HEK293 (cell line): ENCODE measurements around the gene TKT.

Experiments
- AEBP2 ChIP-seq: fragments of 450-650 bp; formaldehyde crosslinking; IDR thresholded peaks from 2 replicates; pipeline ENCODE4 v1.5.1; 2016; ENCODE audit warnings: missing biosample characterization, missing genetic modification characterization, borderline replicate concordance
- INSM2 ChIP-seq: fragments of 450-650 bp; formaldehyde crosslinking; IDR thresholded peaks from 2 replicates; pipeline ENCODE4 v1.5.1; 2016; ENCODE audit warnings: missing biosample characterization, missing genetic modification characterization
- PRDM1 ChIP-seq: fragments of 450-650 bp; formaldehyde crosslinking; IDR thresholded peaks from 2 replicates; pipeline ENCODE4; 2016; ENCODE audit warnings: missing biosample characterization, missing genetic modification characterization
- ZBTB20 ChIP-seq: fragments of 450-650 bp; formaldehyde crosslinking; IDR thresholded peaks from 2 replicates; pipeline ENCODE4 v1.5.1; 2016; ENCODE audit warnings: missing biosample characterization, missing genetic modification characterization
- ZBTB7A ChIP-seq: fragments of 450-650 bp; formaldehyde crosslinking; IDR thresholded peaks from 2 replicates; pipeline ENCODE4 v1.5.1; 2016; ENCODE audit warnings: low read depth, missing biosample characterization, missing genetic modification characterization
- ZNF16 ChIP-seq: fragments of 450-650 bp; formaldehyde crosslinking; IDR thresholded peaks from 2 replicates; pipeline ENCODE4 v1.5.1; 2016; ENCODE audit warnings: low read depth, missing biosample characterization, missing genetic modification characterization
- ZNF2 ChIP-seq: fragments of 450-650 bp; formaldehyde crosslinking; IDR thresholded peaks from 2 replicates; pipeline ENCODE4 v1.5.1; 2016; ENCODE audit warnings: missing biosample characterization, missing genetic modification characterization
- ZNF221 ChIP-seq: fragments of 450-650 bp; formaldehyde crosslinking; IDR thresholded peaks from 2 replicates; pipeline ENCODE4 v1.5.1; 2017; ENCODE audit warnings: missing biosample characterization, missing genetic modification characterization, borderline replicate concordance
- ZNF248 ChIP-seq: fragments of 450-650 bp; formaldehyde crosslinking; IDR thresholded peaks from 2 replicates; pipeline ENCODE4 v1.5.1; 2017; ENCODE audit warnings: missing biosample characterization, missing genetic modification characterization
- ZNF274 ChIP-seq, 2 experiments: fragments of 200-500 bp in 1 of 2; fragments of 450-650 bp in 1 of 2; sonication (Bioruptor generic) in 1 of 2; formaldehyde crosslinking in 1 of 2; IDR thresholded peaks; 2 replicates each; pipeline versions ENCODE4 v1.5.1 to v1.6.1; 2014 to 2016; ENCODE audit warnings: borderline replicate concordance in 1 of 2, inconsistent platforms in 1 of 2, low read length in 1 of 2, missing biosample characterization in 1 of 2, missing genetic modification characterization in 1 of 2
- ZNF362 ChIP-seq: fragments of 450-650 bp; formaldehyde crosslinking; IDR thresholded peaks from 2 replicates; pipeline ENCODE4 v1.5.1; 2016; ENCODE audit warnings: missing biosample characterization, missing genetic modification characterization
- ZNF394 ChIP-seq: fragments of 450-650 bp; formaldehyde crosslinking; IDR thresholded peaks from 2 replicates; pipeline ENCODE4 v1.5.1; 2016; ENCODE audit warnings: missing biosample characterization, missing genetic modification characterization, mild to moderate bottlenecking, moderate library complexity, borderline replicate concordance
- ZNF433 ChIP-seq: fragments of 450-650 bp; formaldehyde crosslinking; IDR thresholded peaks from 2 replicates; pipeline ENCODE4 v1.5.1; 2016; ENCODE audit warnings: missing biosample characterization, missing genetic modification characterization, low read depth
- ZNF514 ChIP-seq: fragments of 450-650 bp; formaldehyde crosslinking; IDR thresholded peaks from 2 replicates; pipeline ENCODE4 v1.5.1; 2016; ENCODE audit warnings: missing biosample characterization, missing genetic modification characterization
- ZNF530 ChIP-seq: fragments of 450-650 bp; formaldehyde crosslinking; IDR thresholded peaks from 2 replicates; pipeline ENCODE4 v1.5.1; 2016; ENCODE audit warnings: low read depth, missing biosample characterization, missing genetic modification characterization
- ZNF544 ChIP-seq: fragments of 450-650 bp; formaldehyde crosslinking; IDR thresholded peaks from 2 replicates; pipeline ENCODE4 v1.5.0; 2017; ENCODE audit warnings: missing biosample characterization, missing genetic modification characterization
- ZNF560 ChIP-seq: fragments of 450-650 bp; formaldehyde crosslinking; IDR thresholded peaks from 2 replicates; pipeline ENCODE4 v1.5.1; 2017; ENCODE audit warnings: missing biosample characterization, missing genetic modification characterization, borderline replicate concordance
- ZNF664 ChIP-seq: fragments of 450-650 bp; formaldehyde crosslinking; IDR thresholded peaks from 2 replicates; pipeline ENCODE4 v1.5.1; 2016; ENCODE audit warnings: missing biosample characterization, missing genetic modification characterization
- TF ChIP-seq, protein P1 (sequence below): fragments of 450-650 bp; formaldehyde crosslinking; IDR thresholded peaks from 2 replicates; pipeline ENCODE4 v1.5.1; 2017; ENCODE audit warnings: missing biosample characterization, missing genetic modification characterization
- TF ChIP-seq, protein P2 (sequence below): fragments of 450-650 bp; formaldehyde crosslinking; IDR thresholded peaks from 2 replicates; pipeline ENCODE4 v1.5.0; 2017; ENCODE audit warnings: missing biosample characterization, missing genetic modification characterization, borderline replicate concordance
- TF ChIP-seq, protein P3 (sequence below): fragments of 450-650 bp; formaldehyde crosslinking; IDR thresholded peaks from 2 replicates; pipeline ENCODE4 v1.5.1; 2016; ENCODE audit warnings: missing biosample characterization, missing genetic modification characterization
- TF ChIP-seq, protein P4 (sequence below): fragments of 450-650 bp; formaldehyde crosslinking; conservative IDR thresholded peaks from 2 replicates; pipeline ENCODE4 v1.5.1; 2016; ENCODE audit warnings: low read depth, missing biosample characterization, missing genetic modification characterization

Gene TKT

DNA sequence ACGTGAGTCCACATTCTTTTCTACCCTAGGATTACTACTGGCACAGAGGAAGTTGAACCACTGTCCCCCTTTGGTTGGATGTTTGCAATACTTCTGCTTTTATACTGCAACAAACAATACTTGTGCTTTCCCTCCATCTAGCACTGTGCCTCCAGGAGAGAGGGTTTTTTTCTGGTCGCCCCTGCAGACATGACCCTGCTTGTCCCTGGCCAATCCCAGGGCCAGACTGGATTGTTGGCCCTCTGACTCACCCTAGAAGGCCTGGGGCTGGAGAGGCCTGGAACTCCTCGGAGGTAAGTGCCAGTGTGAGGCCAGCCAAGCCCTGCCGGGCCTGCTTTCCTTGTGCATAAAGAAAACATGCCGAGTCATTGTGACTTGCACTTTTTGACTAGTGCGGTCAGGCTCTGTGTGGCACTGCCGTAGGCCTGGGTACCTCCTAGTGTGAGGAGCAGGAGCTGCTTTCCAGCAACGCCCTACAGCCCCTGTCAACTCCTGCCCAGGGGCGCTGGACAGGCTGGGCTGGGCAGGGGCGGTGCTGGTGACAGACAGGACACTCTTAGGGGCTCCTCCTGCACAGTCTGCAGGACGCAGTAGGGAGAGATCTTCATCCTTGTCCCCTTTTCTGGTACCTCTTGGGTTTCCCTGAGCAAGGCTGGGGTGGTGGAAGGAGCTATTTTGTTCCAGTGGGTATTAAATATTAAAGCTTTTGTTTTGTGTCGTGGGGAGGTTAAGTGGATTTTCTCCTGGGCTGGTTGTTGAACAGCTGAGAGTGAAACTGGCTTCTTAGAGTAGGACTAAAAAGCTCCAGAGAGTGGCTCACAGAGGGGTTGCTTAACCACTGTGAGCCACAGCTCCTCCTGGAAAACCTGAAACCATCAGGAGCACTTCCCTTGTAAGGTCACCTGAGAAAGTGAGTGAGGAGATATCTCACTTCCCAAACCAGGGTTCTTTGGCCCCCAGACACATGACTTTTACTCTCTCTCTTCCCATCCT lies 14.4 kb upstream of the TKT start (continued):
- no peak for TF ChIP-seq ZNF530 (tag by site-specific recombination)
- peak; percentile 82 for TF ChIP-seq PRDM1 (tag by site-specific recombination)
- TF ChIP-seq, protein P1, sequence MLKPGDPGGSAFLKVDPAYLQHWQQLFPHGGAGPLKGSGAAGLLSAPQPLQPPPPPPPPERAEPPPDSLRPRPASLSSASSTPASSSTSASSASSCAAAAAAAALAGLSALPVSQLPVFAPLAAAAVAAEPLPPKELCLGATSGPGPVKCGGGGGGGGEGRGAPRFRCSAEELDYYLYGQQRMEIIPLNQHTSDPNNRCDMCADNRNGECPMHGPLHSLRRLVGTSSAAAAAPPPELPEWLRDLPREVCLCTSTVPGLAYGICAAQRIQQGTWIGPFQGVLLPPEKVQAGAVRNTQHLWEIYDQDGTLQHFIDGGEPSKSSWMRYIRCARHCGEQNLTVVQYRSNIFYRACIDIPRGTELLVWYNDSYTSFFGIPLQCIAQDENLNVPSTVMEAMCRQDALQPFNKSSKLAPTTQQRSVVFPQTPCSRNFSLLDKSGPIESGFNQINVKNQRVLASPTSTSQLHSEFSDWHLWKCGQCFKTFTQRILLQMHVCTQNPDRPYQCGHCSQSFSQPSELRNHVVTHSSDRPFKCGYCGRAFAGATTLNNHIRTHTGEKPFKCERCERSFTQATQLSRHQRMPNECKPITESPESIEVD (tag by site-specific recombination), result no peak
- TF ChIP-seq INSM2, result no peak
- TF ChIP-seq AEBP2 (tag by site-specific recombination), result no peak
- TF ChIP-seq ZNF514, result no peak
- TF ChIP-seq, protein P2, sequence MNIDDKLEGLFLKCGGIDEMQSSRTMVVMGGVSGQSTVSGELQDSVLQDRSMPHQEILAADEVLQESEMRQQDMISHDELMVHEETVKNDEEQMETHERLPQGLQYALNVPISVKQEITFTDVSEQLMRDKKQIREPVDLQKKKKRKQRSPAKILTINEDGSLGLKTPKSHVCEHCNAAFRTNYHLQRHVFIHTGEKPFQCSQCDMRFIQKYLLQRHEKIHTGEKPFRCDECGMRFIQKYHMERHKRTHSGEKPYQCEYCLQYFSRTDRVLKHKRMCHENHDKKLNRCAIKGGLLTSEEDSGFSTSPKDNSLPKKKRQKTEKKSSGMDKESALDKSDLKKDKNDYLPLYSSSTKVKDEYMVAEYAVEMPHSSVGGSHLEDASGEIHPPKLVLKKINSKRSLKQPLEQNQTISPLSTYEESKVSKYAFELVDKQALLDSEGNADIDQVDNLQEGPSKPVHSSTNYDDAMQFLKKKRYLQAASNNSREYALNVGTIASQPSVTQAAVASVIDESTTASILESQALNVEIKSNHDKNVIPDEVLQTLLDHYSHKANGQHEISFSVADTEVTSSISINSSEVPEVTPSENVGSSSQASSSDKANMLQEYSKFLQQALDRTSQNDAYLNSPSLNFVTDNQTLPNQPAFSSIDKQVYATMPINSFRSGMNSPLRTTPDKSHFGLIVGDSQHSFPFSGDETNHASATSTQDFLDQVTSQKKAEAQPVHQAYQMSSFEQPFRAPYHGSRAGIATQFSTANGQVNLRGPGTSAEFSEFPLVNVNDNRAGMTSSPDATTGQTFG (tag by site-specific recombination), result no peak
- no peak for TF ChIP-seq ZNF664
- TF ChIP-seq ZBTB7A (tag by site-specific recombination), result no peak
- TF ChIP-seq ZNF362 (tag by site-specific recombination), result 0 out of 2 replicates have a peak, but pooled peaks have one; percentile 65
- TF ChIP-seq, protein P3, sequence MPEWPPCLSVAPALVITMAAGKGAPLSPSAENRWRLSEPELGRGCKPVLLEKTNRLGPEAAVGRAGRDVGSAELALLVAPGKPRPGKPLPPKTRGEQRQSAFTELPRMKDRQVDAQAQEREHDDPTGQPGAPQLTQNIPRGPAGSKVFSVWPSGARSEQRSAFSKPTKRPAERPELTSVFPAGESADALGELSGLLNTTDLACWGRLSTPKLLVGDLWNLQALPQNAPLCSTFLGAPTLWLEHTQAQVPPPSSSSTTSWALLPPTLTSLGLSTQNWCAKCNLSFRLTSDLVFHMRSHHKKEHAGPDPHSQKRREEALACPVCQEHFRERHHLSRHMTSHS (tag by site-specific recombination), result no peak
- peak; percentile 63 for TF ChIP-seq ZBTB20 (tag by site-specific recombination)
- no peak for TF ChIP-seq ZNF2 (tag by site-specific recombination)
- TF ChIP-seq ZNF394 (tag by site-specific recombination), result no peak
- no peak for TF ChIP-seq ZNF221 (tag by site-specific recombination)
- no peak for TF ChIP-seq ZNF16
- no peak for TF ChIP-seq ZNF560 (tag by site-specific recombination)
- TF ChIP-seq ZNF544 (tag by site-specific recombination), result no peak
- TF ChIP-seq ZNF274 (IDR thresholded peaks at IDR 0.05; ENCODE audit: low read length), result no peak
- TF ChIP-seq ZNF274 (tag by site-specific recombination; IDR thresholded peaks at IDR 0.05; ENCODE audit: borderline replicate concordance), result no peak
- no peak for TF ChIP-seq ZNF248 (tag by site-specific recombination)
- TF ChIP-seq, protein P4, sequence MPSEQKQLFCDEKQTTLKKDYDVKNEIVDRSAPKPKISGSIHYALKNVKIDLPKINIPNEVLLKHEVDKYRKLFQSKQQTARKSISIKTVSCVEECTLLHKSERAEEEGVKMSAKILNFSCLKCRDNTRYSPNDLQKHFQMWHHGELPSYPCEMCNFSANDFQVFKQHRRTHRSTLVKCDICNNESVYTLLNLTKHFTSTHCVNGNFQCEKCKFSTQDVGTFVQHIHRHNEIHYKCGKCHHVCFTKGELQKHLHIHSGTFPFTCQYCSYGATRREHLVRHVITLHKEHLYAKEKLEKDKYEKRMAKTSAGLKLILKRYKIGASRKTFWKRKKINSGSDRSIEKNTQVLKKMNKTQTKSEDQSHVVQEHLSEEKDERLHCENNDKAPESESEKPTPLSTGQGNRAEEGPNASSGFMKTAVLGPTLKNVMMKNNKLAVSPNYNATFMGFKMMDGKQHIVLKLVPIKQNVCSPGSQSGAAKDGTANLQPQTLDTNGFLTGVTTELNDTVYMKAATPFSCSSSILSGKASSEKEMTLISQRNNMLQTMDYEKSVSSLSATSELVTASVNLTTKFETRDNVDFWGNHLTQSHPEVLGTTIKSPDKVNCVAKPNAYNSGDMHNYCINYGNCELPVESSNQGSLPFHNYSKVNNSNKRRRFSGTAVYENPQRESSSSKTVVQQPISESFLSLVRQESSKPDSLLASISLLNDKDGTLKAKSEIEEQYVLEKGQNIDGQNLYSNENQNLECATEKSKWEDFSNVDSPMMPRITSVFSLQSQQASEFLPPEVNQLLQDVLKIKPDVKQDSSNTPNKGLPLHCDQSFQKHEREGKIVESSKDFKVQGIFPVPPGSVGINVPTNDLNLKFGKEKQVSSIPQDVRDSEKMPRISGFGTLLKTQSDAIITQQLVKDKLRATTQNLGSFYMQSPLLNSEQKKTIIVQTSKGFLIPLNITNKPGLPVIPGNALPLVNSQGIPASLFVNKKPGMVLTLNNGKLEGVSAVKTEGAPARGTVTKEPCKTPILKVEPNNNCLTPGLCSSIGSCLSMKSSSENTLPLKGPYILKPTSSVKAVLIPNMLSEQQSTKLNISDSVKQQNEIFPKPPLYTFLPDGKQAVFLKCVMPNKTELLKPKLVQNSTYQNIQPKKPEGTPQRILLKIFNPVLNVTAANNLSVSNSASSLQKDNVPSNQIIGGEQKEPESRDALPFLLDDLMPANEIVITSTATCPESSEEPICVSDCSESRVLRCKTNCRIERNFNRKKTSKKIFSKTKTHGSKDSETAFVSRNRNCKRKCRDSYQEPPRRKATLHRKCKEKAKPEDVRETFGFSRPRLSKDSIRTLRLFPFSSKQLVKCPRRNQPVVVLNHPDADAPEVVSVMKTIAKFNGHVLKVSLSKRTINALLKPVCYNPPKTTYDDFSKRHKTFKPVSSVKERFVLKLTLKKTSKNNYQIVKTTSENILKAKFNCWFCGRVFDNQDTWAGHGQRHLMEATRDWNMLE (tag by site-specific recombination), result peak; percentile 39; the same call in 1 of the 2 replicates
- no peak for TF ChIP-seq ZNF433 (tag by site-specific recombination)
